ENCODE data around the gene IGF1. TPM values are rescaled to one million over a fixed set of nuclear protein-coding genes. Genes with fewer than 3 reads are reported as not detected.

IGF1 gene
- total RNA-seq, 1 experiment from 2014 or later, result not detected

- ChIA-PET CTCF (interaction anchor here (0.6 kb wide), 1 partner anchor 213 kb away, joined by 4 read pairs; no protein-coding TSS in a partner anchor), POLR2A (no interaction called here)
- H3K4me3 Mint-ChIP-seq, result no peak overlapping the region
- H3K9me3 Mint-ChIP-seq, result peaks cover 28% of the 10 kb centered on the region
- H3K36me3 Mint-ChIP-seq, result peaks cover 14% of the 10 kb centered on the region
- no peaks in the 10 kb centered on the region for H3K27me3 Mint-ChIP-seq (ENCODE audit: low read depth)
- TF ChIP-seq SMAD4 (CRISPR knock-in tag; IDR thresholded peaks at IDR 0.05), result no peak
- TF ChIP-seq NFE2L1 (CRISPR knock-in tag; IDR thresholded peaks at IDR 0.05), result no peak
- no peak for TF ChIP-seq MLX (CRISPR knock-in tag; IDR thresholded peaks at IDR 0.05)
- TF ChIP-seq JAZF1 (CRISPR knock-in tag; IDR thresholded peaks at IDR 0.05), result no peak
- no peak for TF ChIP-seq MAX (CRISPR knock-in tag; IDR thresholded peaks at IDR 0.05)
- TF ChIP-seq OVOL2 (CRISPR knock-in tag; IDR thresholded peaks at IDR 0.05; ENCODE audit: borderline replicate concordance), result no peak
- no peak for TF ChIP-seq E2F1 (CRISPR knock-in tag; IDR thresholded peaks at IDR 0.05)
- TF ChIP-seq GRHL2 (CRISPR knock-in tag; IDR thresholded peaks at IDR 0.05; ENCODE audit: insufficient replicate concordance, severe bottlenecking), result no peak
- no peak for TF ChIP-seq ELF4 (CRISPR knock-in tag; IDR thresholded peaks at IDR 0.05; ENCODE audit: low read depth)
- no peak for TF ChIP-seq ZNF232 (CRISPR knock-in tag; IDR thresholded peaks at IDR 0.05)
- peaks cover 5% of the 10 kb centered on the region; the same call in 1 of the 2 replicates for H3K4me1 Mint-ChIP-seq
- no peak for ATAC-seq
- DNase-seq (ENCODE audit: low spot score), result no peak
- no peak overlapping the region for H3K27ac Mint-ChIP-seq
Observed at GRCh38 chr12:102347811-102348210, 132.6 kb downstream of the IGF1 start.

All from WTC11 (cell line).